Ammon's horn (tissue), 1 donor: Measurements from ENCODE around the gene CFAP58.

ENCODE experiments used
- DNase-seq: peaks from one replicate; pipeline ENCODE4 v3.0.0-alpha.2; 2016; ENCODE audit warnings: low spot score

The CFAP58 gene

GRCh38 chr10:104483582-104483981, 129.9 kb downstream of the CFAP58 start:
- DNase-seq, result no peak

- DNase-seq, result no peak
Observed at GRCh38 chr10:104485632-104486031, 132.0 kb downstream of the CFAP58 start.

- DNase-seq, result no peak
Observed at GRCh38 chr10:104486803-104487202, 133.2 kb downstream of the CFAP58 start.

- DNase-seq, result peak; percentile 20
Observed at GRCh38 chr10:104487794-104488438, 134.3 kb downstream of the CFAP58 start.

- no peak for DNase-seq
Observed at GRCh38 chr10:104488439-104488832, 134.8 kb downstream of the CFAP58 start.

- peak; percentile 61 for DNase-seq
Observed at GRCh38 chr10:104492329-104492940, 138.8 kb downstream of the CFAP58 start.

GRCh38 chr10:104498347-104499081, 144.9 kb downstream of the CFAP58 start:
- no peak for DNase-seq

GRCh38 chr10:104501449-104501848, 147.8 kb downstream of the CFAP58 start:
- no peak for DNase-seq

GRCh38 chr10:104501864-104502579, 148.4 kb downstream of the CFAP58 start:
- DNase-seq, result no peak

GRCh38 chr10:104502907-104503306, 149.3 kb downstream of the CFAP58 start:
- no peak for DNase-seq
